Upper lobe of left lung (tissue), 4 donors: ENCODE results near the gene PPP1R14D.

Experiments used
- CTCF ChIP-seq, 6 experiments: fragments of 450-650 bp in 4 of 6; fragments of 200-600 bp in 2 of 6; sonication (generic) in 2 of 6; IDR thresholded peaks; one replicate each; pipeline ENCODE4 v1.5.1; 2016 to 2019; ENCODE audit warnings: antibody characterized with exemption in 6 of 6
- EP300 ChIP-seq, 4 donors: sonication (generic); formaldehyde crosslinking; IDR thresholded peaks; one replicate each; pipeline ENCODE4 v1.5.1; 2017; ENCODE audit warnings: antibody characterized with exemption in 4 of 4, control low read depth in 2 of 4
- POLR2AphosphoS5 ChIP-seq, 2 donors: sonication (generic); formaldehyde crosslinking; IDR thresholded peaks; one replicate each; pipeline ENCODE4 v1.5.1; 2017; ENCODE audit warnings: antibody characterized with exemption in 2 of 2

- TF ChIP-seq POLR2AphosphoS5 (IDR thresholded peaks at IDR 0.05) (no peak), CTCF (IDR thresholded peaks at IDR 0.05) (no peak), EP300 (IDR thresholded peaks at IDR 0.05) (no peak)
Measured at GRCh38 chr15:40831861-40832260, 3.4 kb upstream of the PPP1R14D start.
